ENCODE results near the gene IFNE.
"Not testable (repeated sequence)": the region's sequence is repeated elsewhere in the genome, so short reads cannot be mapped to it uniquely, and the experiment has no call there.

IFNE gene

GRCh38 chr9:21481470-21482056 is 550 bp downstream of the IFNE start:
- DNase-seq = no peak

GRCh38 chr9:21479152-21479702 is 2.9 kb downstream of the IFNE start:
- no peak for DNase-seq

- no peak for DNase-seq
Observed at GRCh38 chr9:21477466-21477865, 4.6 kb downstream of the IFNE start.

GRCh38 chr9:21473236-21473635 is 8.9 kb downstream of the IFNE start:
- DNase-seq = no peak

GRCh38 chr9:21470126-21470525 is 12.0 kb downstream of the IFNE start:
- DNase-seq = no peak

- no peak for DNase-seq
Observed at GRCh38 chr9:21465859-21466518, 16.1 kb downstream of the IFNE start.

- DNase-seq = no peak
Observed at GRCh38 chr9:21465138-21465537, 17.0 kb downstream of the IFNE start.

DNA sequence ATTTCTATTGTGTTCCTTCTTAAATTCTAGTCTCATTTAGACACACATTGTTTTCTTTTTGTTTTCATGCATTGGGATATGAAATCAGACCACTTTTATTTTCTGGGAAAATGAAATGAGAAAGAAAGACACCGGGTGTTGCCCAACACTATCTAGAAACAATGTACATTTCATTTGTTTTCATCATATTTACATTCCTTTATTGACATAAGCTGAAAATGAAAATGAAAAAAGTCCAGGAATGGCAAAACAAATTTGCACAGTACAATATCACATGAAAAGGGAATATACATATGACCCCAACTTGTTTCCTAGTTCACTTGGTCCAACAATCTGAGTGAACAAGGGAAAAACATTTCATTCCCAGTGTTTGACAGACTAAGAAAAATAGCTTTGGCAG is 20.7 kb downstream of the IFNE start:
- DNase-seq = no peak

GRCh38 chr9:21455320-21455719 is 26.8 kb downstream of the IFNE start:
- no peak for DNase-seq

DNA sequence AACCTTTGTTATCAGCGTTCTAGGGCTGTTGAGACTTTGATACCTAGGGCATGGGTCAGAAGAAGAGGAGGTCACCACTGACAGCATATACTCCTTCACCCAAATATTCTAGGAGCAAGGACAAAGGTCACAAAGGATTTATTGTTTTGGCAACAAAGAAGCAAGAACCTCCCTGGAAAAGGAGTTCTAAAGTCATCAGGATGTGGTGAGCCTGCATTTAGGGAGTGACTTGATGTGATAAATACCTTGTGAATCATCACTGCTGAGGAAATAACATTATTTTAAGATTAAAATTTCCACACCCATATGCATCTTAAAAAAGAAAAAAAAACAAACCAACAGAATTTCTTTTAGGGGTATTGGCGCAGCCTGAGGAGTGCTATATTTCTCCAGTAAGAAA is 28.0 kb downstream of the IFNE start:
- no peak for DNase-seq

DNA sequence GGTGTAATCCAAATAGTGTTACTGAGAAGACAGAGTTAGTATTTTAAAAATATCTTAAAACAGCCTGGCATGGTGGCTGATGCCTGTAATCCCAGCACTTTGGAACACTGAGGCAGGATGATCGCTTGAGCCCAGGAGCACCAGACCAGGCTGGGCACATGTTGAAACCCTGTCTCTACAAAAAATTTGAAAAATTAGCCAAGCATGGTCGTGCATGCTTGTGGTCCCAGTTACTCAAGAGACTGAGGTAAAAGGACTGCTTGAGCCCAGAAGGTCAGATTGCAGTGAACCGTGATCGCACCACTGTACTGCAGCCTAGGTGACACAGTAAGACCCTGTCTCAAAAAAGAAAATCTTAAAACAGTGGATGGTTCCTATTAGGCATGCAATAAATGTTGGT is 29.4 kb downstream of the IFNE start:
- no peak for DNase-seq

DNA sequence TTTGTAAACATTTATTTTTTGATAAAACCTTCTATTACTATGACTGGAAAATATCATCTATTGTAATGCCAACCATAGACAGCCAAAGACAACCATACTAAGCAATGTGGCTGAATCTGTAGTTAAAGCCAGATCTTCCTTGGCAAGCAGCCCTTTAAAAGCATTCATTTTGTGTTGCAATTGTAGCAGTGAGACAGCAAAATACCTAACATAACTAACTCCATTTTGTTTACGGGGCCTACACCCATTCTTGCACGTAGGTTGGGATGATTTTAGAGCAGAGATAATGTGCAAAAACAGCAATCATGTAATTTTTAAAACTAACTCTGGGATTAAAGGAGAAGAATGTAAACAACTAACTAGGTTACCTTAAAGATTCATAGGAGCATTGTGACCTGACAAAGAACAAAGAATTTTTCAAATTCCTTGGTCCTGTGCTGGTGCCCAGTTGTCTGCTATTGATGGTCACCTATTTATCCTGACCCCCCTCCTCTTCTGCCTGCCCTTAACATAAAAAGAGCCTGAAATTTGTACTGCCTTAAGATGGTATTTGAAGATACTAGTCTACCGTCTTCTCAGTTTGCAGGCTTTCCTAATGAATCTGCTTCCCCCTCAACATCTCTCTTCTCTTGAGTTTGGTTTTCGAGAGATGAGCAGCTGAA is 31.2 kb downstream of the IFNE start:
- DNase-seq = no peak

DNA sequence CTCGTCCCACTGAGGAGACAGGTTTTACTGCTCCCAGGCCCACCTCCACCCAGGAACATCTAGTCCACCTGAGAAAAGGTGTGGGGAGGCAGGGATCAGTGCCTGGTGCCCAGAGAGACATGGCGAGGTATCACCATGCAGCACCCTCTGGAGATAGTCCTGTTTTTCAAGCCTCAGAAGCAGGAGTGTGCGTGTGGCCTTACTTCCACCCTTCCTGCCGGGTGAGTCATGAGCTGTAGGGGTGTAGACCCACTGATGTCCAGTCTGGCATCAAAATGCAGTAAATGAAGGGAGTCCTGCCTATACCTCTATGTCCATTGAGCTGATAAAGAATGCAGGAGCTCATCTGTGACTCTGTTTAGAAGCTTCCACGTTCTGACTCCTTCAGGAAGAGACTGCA is 32.8 kb downstream of the IFNE start:
- DNase-seq = not testable (repeated sequence)

DNA sequence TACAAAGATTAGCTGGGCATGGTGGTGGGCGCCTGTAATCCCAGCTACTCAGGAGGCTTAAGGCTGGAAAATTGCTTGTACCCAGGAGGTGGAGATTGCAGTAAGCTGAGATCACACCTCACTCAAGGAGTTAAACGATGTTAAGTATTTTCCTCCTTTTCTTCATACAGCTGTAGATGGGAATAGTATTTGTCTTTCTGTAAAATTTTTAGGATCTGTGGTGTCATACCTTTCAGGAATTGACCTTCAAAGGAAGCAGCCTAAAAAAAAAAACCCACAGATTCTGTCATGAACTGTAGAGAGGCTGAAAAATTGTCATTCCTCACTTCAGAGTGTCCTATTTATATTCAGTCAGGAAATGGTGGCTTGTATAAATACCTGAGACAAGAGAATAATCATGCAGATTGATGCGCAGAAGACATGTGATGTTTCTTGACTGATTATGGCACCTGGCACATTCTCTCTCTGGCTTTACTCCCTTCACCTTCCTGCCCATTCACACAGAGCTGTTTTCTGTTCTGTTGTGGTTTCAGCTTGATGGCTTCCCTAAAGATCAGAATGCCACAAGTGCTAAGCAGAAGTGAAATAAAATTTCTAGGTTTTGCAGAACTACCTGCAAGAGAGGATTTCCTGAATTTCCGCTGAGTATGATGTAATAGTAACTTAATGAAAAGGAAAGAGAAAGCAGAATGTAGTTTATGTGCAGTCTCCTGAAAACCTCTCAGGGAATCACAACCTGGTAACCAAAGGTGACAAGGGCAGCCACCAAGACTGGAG is 38.1 kb downstream of the IFNE start:
- DNase-seq = no peak

DNA sequence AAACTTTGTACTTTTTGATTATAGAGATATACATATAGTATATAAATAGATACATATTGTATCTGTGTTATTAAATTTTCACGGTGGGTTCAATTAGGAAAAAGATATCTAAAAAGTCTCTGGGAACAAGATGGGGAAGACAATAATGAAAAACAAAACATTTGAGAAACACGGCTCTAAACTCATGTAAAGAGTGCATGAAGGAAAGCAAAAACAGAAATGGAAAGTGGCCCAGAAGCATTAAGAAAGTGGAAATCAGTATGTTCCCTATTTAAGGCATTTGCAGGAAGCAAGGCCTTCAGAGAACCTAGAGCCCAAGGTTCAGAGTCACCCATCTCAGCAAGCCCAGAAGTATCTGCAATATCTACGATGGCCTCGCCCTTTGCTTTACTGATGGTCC is 42.0 kb downstream of the IFNE start, which contains the start of gene IFNA1:
Gene IFNA1 (plus strand): TSS at position 301 of the 400 bp plus-strand sequence. CDS start 69 bp downstream, at position 370.
- DNase-seq = no peak

- DNase-seq = not testable (repeated sequence)
Observed at GRCh38 chr9:21435015-21435383, 47.1 kb downstream of the IFNE start.

- no peak for DNase-seq
Observed at GRCh38 chr9:21434202-21435014, 47.7 kb downstream of the IFNE start.

GRCh38 chr9:21432672-21433425 is 49.3 kb downstream of the IFNE start:
- no peak for DNase-seq

Data from activated CD8-positive, alpha-beta memory T cell treated with anti-CD3 and anti-CD28 coated beads for 24 hours (primary cell).